H1 (cell line): ENCODE data around the gene SNORC.
"Not testable (repeated sequence)": the region's sequence is repeated elsewhere in the genome, so short reads cannot be mapped to it uniquely, and the experiment has no call there.

Experiments
- CTCF ChIP-seq, 3 experiments: IDR thresholded peaks; 1 replicate in 2 of 3; 2 replicates in 1 of 3; pipeline versions ENCODE4 v1.5.1 to v1.6.1; 2011; ENCODE audit warnings: low read length in 3 of 3, mild to moderate bottlenecking in 3 of 3, inconsistent platforms in 2 of 3, low read depth in 1 of 3, moderate library complexity in 1 of 3; ENCODE audit not compliant: insufficient read depth in 1 of 3; ENCODE audit errors: control extremely low read depth in 1 of 3
- SIN3A ChIP-seq, 2 experiments: IDR thresholded peaks in 1 of 2; conservative IDR thresholded peaks in 1 of 2; 2 replicates each; pipeline ENCODE4 v1.6.1; 2011 to 2012; ENCODE audit warnings: low read length in 2 of 2, improper control_type of control experiment in 1 of 2, low read depth in 1 of 2, mild to moderate bottlenecking in 1 of 2
- YY1 ChIP-seq: IDR thresholded peaks from 2 replicates; pipeline ENCODE4 v1.6.1; 2011; ENCODE audit warnings: low read depth, mild to moderate bottlenecking, low read length
- TF ChIP-seq, protein P1 (sequence below): IDR thresholded peaks from 2 replicates; pipeline ENCODE4 v1.6.1; 2011; ENCODE audit warnings: low read length, improper control_type of control experiment
- TF ChIP-seq, protein P2 (sequence below): IDR thresholded peaks from 2 replicates; pipeline ENCODE4 v1.6.1; 2012; ENCODE audit warnings: inconsistent platforms

DNA sequence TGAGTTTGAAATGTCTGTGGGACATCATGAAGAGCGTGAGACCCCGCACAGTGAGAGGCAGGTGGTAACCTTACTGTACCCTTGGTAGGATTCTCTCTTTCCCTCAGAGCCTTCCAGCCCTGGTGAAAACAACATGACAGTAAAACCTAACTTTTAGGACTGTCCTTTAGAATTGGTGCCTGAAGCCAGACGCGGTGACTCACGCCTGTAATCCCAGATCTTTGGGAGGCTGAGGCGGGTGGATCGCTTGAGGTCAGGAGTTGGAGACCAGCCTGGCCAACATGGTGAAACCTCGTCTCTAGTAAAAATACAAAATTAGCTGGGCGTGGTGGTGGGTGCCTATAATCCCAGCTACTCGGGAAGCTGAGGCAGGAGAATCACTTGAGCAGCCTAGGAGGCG, 18.0 kb upstream of the SNORC start:
- TF ChIP-seq CTCF (IDR thresholded peaks at IDR 0.05; ENCODE audit: control extremely low read depth in 1 of 3, insufficient read depth in 1 of 3, low read depth in 1 of 3, low read length in 3 of 3); SIN3A (conservative IDR thresholded peaks at IDR 0.05 in 1 of 2, IDR thresholded peaks at IDR 0.05 in 1 of 2; ENCODE audit: low read depth in 1 of 2, low read length in 2 of 2); YY1: not testable (repeated sequence)
- TF ChIP-seq, protein P1, sequence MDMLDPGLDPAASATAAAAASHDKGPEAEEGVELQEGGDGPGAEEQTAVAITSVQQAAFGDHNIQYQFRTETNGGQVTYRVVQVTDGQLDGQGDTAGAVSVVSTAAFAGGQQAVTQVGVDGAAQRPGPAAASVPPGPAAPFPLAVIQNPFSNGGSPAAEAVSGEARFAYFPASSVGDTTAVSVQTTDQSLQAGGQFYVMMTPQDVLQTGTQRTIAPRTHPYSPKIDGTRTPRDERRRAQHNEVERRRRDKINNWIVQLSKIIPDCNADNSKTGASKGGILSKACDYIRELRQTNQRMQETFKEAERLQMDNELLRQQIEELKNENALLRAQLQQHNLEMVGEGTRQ, result not testable (repeated sequence)
- TF ChIP-seq, protein P2, sequence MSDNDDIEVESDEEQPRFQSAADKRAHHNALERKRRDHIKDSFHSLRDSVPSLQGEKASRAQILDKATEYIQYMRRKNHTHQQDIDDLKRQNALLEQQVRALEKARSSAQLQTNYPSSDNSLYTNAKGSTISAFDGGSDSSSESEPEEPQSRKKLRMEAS, result not testable (repeated sequence)
